C4-2B (cell line): ENCODE measurements around the gene RBM6.
"Not testable (repeated sequence)": the region's sequence is repeated elsewhere in the genome, so short reads cannot be mapped to it uniquely, and the experiment has no call there.

Experiments used
- H3K27ac ChIP-seq: fragments of 450-650 bp; 2 replicates; pipeline ENCODE4 v1.5.1; 2017
- CTCF ChIP-seq: fragments of 450-650 bp; conservative IDR thresholded peaks from 2 replicates; pipeline ENCODE4 v1.5.1; 2017; ENCODE audit warnings: mild to moderate bottlenecking
- ZFX ChIP-seq: fragments of 450-650 bp; IDR thresholded peaks from 2 replicates; pipeline ENCODE4 v1.6.1; 2017

The RBM6 gene

GRCh38 chr3:49910409-49911123, 29.4 kb upstream of the RBM6 start:
- TF ChIP-seq ZFX (no peak), CTCF (no peak)

DNA sequence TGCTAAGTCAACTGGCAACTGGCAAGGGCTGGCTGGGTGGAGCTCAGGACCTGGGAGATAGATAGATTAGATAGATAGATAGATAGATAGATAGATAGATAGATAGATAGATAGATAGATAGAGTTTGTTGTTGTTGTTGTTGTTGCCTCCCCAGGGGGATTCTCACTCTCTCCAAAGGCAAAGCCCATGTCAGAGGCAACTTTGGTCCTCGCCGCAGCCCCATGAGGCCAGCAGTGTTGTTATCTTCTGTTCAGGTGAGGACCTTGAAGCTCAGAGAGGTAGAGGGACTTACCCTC, 28.9 kb upstream of the RBM6 start:
- H3K27ac ChIP-seq, result no peak overlapping the region
- no peak for TF ChIP-seq ZFX
- no peak for TF ChIP-seq CTCF

More at GRCh38 chr3:49910409-49911123, 29.4 kb upstream of the RBM6 start:
- no peak overlapping the region for H3K27ac ChIP-seq

- no peak overlapping the region for H3K27ac ChIP-seq
- TF ChIP-seq CTCF (no peak), ZFX (no peak)
Observed at GRCh38 chr3:49911611-49912010, 28.3 kb upstream of the RBM6 start.

- TF ChIP-seq CTCF, result no peak
- no peak for TF ChIP-seq ZFX
- no peak overlapping the region for H3K27ac ChIP-seq
Observed at GRCh38 chr3:49912881-49913281, 27.1 kb upstream of the RBM6 start.

GRCh38 chr3:49914906-49915305, 25.0 kb upstream of the RBM6 start:
- H3K27ac ChIP-seq, result no peak overlapping the region

GRCh38 chr3:49916686-49917085, 23.3 kb upstream of the RBM6 start:
- no peak overlapping the region for H3K27ac ChIP-seq
- TF ChIP-seq CTCF (no peak), ZFX (no peak)

More at GRCh38 chr3:49914906-49915305, 25.0 kb upstream of the RBM6 start:
- TF ChIP-seq CTCF (no peak), ZFX (no peak)

DNA sequence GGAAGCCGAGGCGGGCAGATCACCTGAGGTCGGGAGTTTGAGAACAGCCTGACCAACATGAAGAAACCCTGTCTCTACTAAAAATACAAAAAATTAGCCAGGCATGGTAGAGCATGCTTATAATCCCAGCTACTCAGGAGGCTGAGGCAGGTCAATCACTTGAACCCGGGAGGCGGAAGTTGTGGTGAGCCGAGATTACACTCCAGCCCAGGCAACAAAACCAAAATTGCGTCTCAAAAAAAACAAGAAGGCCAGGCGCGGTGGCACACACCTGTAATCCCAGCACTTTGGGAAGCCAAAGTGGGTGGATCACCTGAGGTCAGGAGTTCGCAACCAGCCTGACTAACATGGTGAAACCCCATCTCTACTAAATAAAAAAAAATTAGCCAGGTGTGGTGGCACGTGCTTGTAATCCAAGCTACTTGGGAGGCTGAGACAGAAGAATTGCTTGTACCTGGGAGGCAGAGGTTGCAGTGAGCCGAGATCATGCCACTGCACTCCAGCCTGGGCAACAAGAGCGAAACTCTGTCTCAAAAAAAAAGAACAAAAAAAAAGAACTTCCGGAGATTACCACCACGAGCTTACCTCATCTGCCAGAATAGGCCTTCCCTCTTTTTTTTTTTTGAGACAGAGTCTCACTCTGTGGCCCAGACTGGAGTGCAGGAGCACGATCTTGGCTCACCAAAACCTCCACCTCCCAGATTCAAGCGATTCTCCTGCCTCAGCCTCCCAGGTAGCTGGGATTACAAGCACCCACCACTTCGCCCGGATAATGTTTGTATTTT, 22.0 kb upstream of the RBM6 start:
- not testable (repeated sequence) for H3K27ac ChIP-seq

- H3K27ac ChIP-seq, result no peak overlapping the region
- TF ChIP-seq ZFX, result no peak
Observed at GRCh38 chr3:49924683-49925082, 15.3 kb upstream of the RBM6 start.
